HG03039 (cell line): Measurements from ENCODE around the gene ATAD1.
A peak's percentile ranks its signal among the peaks of the same experiment; 100 is the strongest.
"Not testable (repeated sequence)": the region's sequence is repeated elsewhere in the genome, so short reads cannot be mapped to it uniquely, and the experiment has no call there.

Experiments used
- ATAC-seq: cut with Tn5 transposase; IDR thresholded peaks from one replicate; pipeline ENCODE4 v1.9.1; 2021; ENCODE audit warnings: mild to moderate bottlenecking, moderate library complexity; ENCODE audit not compliant: unreplicated experiment

ATAD1 gene

GRCh38 chr10:87804939-87805569 lies 13.0 kb downstream of the ATAD1 start:
- no peak for ATAC-seq

GRCh38 chr10:87803831-87804230 lies 14.2 kb downstream of the ATAD1 start:
- no peak for ATAC-seq

GRCh38 chr10:87803328-87803727 lies 14.7 kb downstream of the ATAD1 start:
- no peak for ATAC-seq

GRCh38 chr10:87801813-87802435 lies 16.1 kb downstream of the ATAD1 start:
- not testable (repeated sequence) for ATAC-seq

GRCh38 chr10:87799860-87800259 lies 18.2 kb downstream of the ATAD1 start:
- no peak for ATAC-seq

GRCh38 chr10:87798082-87798481 lies 19.9 kb downstream of the ATAD1 start:
- ATAC-seq = no peak

GRCh38 chr10:87794285-87794684 lies 23.7 kb downstream of the ATAD1 start:
- no peak for ATAC-seq

- ATAC-seq = no peak
These were observed 27.8 kb downstream of the ATAD1 start for GRCh38 chr10:87790185-87790584.

GRCh38 chr10:87786421-87786820 lies 31.6 kb downstream of the ATAD1 start:
- no peak for ATAC-seq

- ATAC-seq = no peak
These were observed 35.3 kb downstream of the ATAD1 start for GRCh38 chr10:87782721-87783120.

- no peak for ATAC-seq
These were observed 36.5 kb downstream of the ATAD1 start for GRCh38 chr10:87781545-87781944.

- no peak for ATAC-seq
These were observed 41.7 kb downstream of the ATAD1 start for GRCh38 chr10:87776328-87776727.

- ATAC-seq = no peak
These were observed 42.3 kb downstream of the ATAD1 start for GRCh38 chr10:87775766-87776165.

GRCh38 chr10:87771871-87772500 lies 46.0 kb downstream of the ATAD1 start:
- no peak for ATAC-seq

- ATAC-seq = no peak
These were observed 50.8 kb downstream of the ATAD1 start for GRCh38 chr10:87767253-87767652.

- ATAC-seq = no peak
These were observed 52.2 kb downstream of the ATAD1 start for GRCh38 chr10:87765666-87766376.

- no peak for ATAC-seq
These were observed 53.7 kb downstream of the ATAD1 start for GRCh38 chr10:87764072-87764934.

GRCh38 chr10:87763086-87763861 lies 54.8 kb downstream of the ATAD1 start:
- no peak for ATAC-seq

- peak; percentile 59 for ATAC-seq
These were observed 56.1 kb downstream of the ATAD1 start for GRCh38 chr10:87761892-87762291.

GRCh38 chr10:87761153-87761552 lies 56.9 kb downstream of the ATAD1 start:
- no peak for ATAC-seq
